ENCODE results near the gene ELOVL7.
"Not testable (repeated sequence)": the region's sequence is repeated elsewhere in the genome, so short reads cannot be mapped to it uniquely, and the experiment has no call there.

The ELOVL7 gene

GRCh38 chr5:60830581-60831127 lies 13.4 kb downstream of the ELOVL7 start:
- DNase-seq (ENCODE audit: low read depth in 2 of 2) = no peak

- DNase-seq (ENCODE audit: low read depth in 2 of 2) = no peak
Observed at GRCh38 chr5:60829490-60830266, 14.4 kb downstream of the ELOVL7 start.

- DNase-seq (ENCODE audit: low read depth in 2 of 2) = no peak
Observed at GRCh38 chr5:60827201-60827600, 16.9 kb downstream of the ELOVL7 start.

- no peak for DNase-seq (ENCODE audit: low read depth in 2 of 2)
Observed at GRCh38 chr5:60826653-60827052, 17.4 kb downstream of the ELOVL7 start.

GRCh38 chr5:60823574-60823973 lies 20.5 kb downstream of the ELOVL7 start:
- DNase-seq (ENCODE audit: low read depth in 2 of 2) = no peak

GRCh38 chr5:60822285-60822556 lies 21.8 kb downstream of the ELOVL7 start:
- no peak for DNase-seq (ENCODE audit: low read depth in 2 of 2)

- no peak for DNase-seq (ENCODE audit: low read depth in 2 of 2)
Observed at GRCh38 chr5:60821488-60822284, 22.4 kb downstream of the ELOVL7 start.

- DNase-seq (ENCODE audit: low read depth in 2 of 2) = no peak
Observed at GRCh38 chr5:60820593-60821487, 23.2 kb downstream of the ELOVL7 start.

- DNase-seq (ENCODE audit: low read depth in 2 of 2) = not testable (repeated sequence)
Observed at GRCh38 chr5:60816138-60816537, 27.9 kb downstream of the ELOVL7 start.

- DNase-seq (ENCODE audit: low read depth in 2 of 2) = no peak
Observed at GRCh38 chr5:60814498-60814897, 29.6 kb downstream of the ELOVL7 start.

- DNase-seq (ENCODE audit: low read depth in 2 of 2) = no peak
Observed at GRCh38 chr5:60812426-60812825, 31.6 kb downstream of the ELOVL7 start.

GRCh38 chr5:60811105-60811504 lies 33.0 kb downstream of the ELOVL7 start:
- no peak for DNase-seq (ENCODE audit: low read depth in 2 of 2)

- DNase-seq (ENCODE audit: low read depth in 2 of 2) = no peak
Observed at GRCh38 chr5:60810438-60811085, 33.5 kb downstream of the ELOVL7 start.

GRCh38 chr5:60809891-60810425 lies 34.1 kb downstream of the ELOVL7 start:
- no peak for DNase-seq (ENCODE audit: low read depth in 2 of 2)

- DNase-seq (ENCODE audit: low read depth in 2 of 2) = no peak
Observed at GRCh38 chr5:60806591-60807243, 37.4 kb downstream of the ELOVL7 start.

- DNase-seq (ENCODE audit: low read depth in 2 of 2) = no peak
Observed at GRCh38 chr5:60805463-60805862, 38.6 kb downstream of the ELOVL7 start.

- no peak for DNase-seq (ENCODE audit: low read depth in 2 of 2)
Observed at GRCh38 chr5:60803712-60804111, 40.4 kb downstream of the ELOVL7 start.

GRCh38 chr5:60802986-60803385 lies 41.1 kb downstream of the ELOVL7 start:
- no peak for DNase-seq (ENCODE audit: low read depth in 2 of 2)

GRCh38 chr5:60802226-60802625 lies 41.8 kb downstream of the ELOVL7 start:
- no peak for DNase-seq (ENCODE audit: low read depth in 2 of 2)

GRCh38 chr5:60797482-60798153 lies 46.5 kb downstream of the ELOVL7 start:
- DNase-seq (ENCODE audit: low read depth in 2 of 2) = no peak
